ENCODE results near the gene RNF14. TPM values are rescaled to one million over a fixed set of nuclear protein-coding genes. Genes with fewer than 3 reads are reported as not detected.

RNF14 gene
- total and polyA plus RNA-seq, 2 of the 8 experiments (the other 6 are each of a cell fraction or from before 2014, with no cell fraction given) = 4.7 to 20.2 TPM

DNA sequence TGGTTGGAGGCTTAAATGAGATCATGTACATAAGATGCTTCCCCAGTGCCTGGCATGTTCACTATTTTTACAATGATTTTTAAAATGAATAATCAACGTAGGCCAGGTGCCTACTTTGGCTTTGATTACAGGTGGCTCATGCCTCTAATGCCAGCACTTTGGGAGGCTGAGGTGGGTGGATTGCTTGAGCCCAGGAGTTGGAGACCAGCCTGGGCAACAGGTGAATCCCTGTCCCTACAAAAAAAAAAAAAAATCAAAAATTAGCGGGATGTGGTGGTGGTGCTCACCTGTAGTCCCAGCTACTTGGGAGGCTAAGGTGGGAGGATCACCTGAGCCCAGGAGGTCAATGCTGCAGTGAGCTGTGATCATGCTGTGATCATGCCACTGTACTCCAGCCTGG, 20.1 kb upstream of the RNF14 start:
- Histone ChIP-seq H2BK120ac (replicated peaks; ENCODE audit: low read depth, low read length) (no peak overlapping the region), H2BK12ac (ENCODE audit: low read depth, low read length) (no peak overlapping the region), H3K36me3 (ENCODE audit: control insufficient read depth in 2 of 4, insufficient read depth in 4 of 4, low read length in 3 of 4) (no peaks in the 10 kb centered on the region), H3K9me3 (ENCODE audit: insufficient read depth in 2 of 2, low read depth in 1 of 2, low read length in 1 of 2) (no peaks in the 10 kb centered on the region), H3K79me2 (ENCODE audit: control insufficient read depth in 1 of 2, insufficient read depth in 2 of 2, low read length in 2 of 2) (no peaks in the 10 kb centered on the region), H3K23ac (ENCODE audit: insufficient read length) (no peak overlapping the region), H4K20me1 (replicated peaks in 1 of 2; ENCODE audit: control insufficient read depth in 1 of 2, insufficient read depth in 2 of 2, low read length in 2 of 2) (no peaks in the 10 kb centered on the region), H3K9ac (replicated peaks in 1 of 4; ENCODE audit: extremely low read depth in 1 of 4, low read depth in 3 of 4, low read length in 3 of 4) (no peak overlapping the region), H2AFZ (ENCODE audit: low read length) (no peak overlapping the region), H3K4ac (replicated peaks; ENCODE audit: insufficient read length, low read depth, low read length) (no peak overlapping the region), H3K14ac (ENCODE audit: insufficient read length) (no peak overlapping the region), H2BK15ac (ENCODE audit: low read length) (no peak overlapping the region), H2BK5ac (ENCODE audit: low read depth, low read length) (no peak overlapping the region), H2AK5ac (ENCODE audit: low read depth, low read length) (no peak overlapping the region), H3K18ac (ENCODE audit: extremely low read depth, low read length) (no peak overlapping the region), H3K56ac (replicated peaks; ENCODE audit: insufficient read length, low read depth, low read length) (no peak overlapping the region), H4K8ac (ENCODE audit: extremely low read depth, insufficient read depth, low read length) (no peak overlapping the region), H3K4me1 (replicated peaks in 1 of 4; ENCODE audit: control insufficient read depth in 3 of 4, insufficient read depth in 4 of 4, low read length in 3 of 4) (peaks cover 0 to 10% (median 8%) of the 10 kb centered on the region in 4 experiments; a peak in 5 of 7 replicates), H3K27ac (ENCODE audit: low read depth, low read length) (no peak overlapping the region), H4K5ac (ENCODE audit: insufficient read length, low read depth, low read length) (no peak overlapping the region), H3K79me1 (ENCODE audit: low read depth, low read length) (no peaks in the 10 kb centered on the region), H3K4me3 (ENCODE audit: extremely low read depth in 1 of 4, insufficient read depth in 2 of 4, low read depth in 3 of 4, low read length in 4 of 4) (no peak overlapping the region), H3K23me2 (ENCODE audit: low read depth, low read length) (no peaks in the 10 kb centered on the region), H2BK20ac (ENCODE audit: low read length) (no peak overlapping the region), H3K27me3 (replicated peaks in 1 of 4; ENCODE audit: control insufficient read depth in 3 of 4, extremely low read depth in 1 of 4, insufficient read depth in 3 of 4, low read length in 3 of 4) (no peaks in the 10 kb centered on the region; a peak in 1 of 7 replicates), H4K91ac (replicated peaks; ENCODE audit: insufficient read length, low read length) (no peak overlapping the region), H3K4me2 (ENCODE audit: insufficient read depth in 1 of 2, low read depth in 2 of 2, low read length in 2 of 2) (no peak overlapping the region)
- WGBS, 2 experiments (ENCODE audit: extremely low coverage in 1 of 2, insufficient coverage in 1 of 2, insufficient read length in 1 of 2, insufficient replicate concordance in 2 of 2, low coverage in 1 of 2, low lambda C conversion rate in 2 of 2, missing lambda C conversion rate in 1 of 2) = 90% methylated on average over 2 of the region's 2 CpGs; no CpG with 5 or more reads in 1 of the 2 experiments
- DNase-seq (ENCODE audit: low read depth in 1 of 2, low spot score in 2 of 2) = no peak
- FAIRE-seq = no peak
- no peak for TF ChIP-seq POLR2AphosphoS5 (IDR thresholded peaks at IDR 0.05; ENCODE audit: low read depth, low read length)
- no peak for TF ChIP-seq SIN3A (conservative IDR thresholded peaks at IDR 0.05 in 1 of 2, IDR thresholded peaks at IDR 0.05 in 1 of 2; ENCODE audit: low read depth in 1 of 2, low read length in 2 of 2)
- no peak for TF ChIP-seq CREB1 (IDR thresholded peaks at IDR 0.05)
- no peak for TF ChIP-seq SIRT6 (IDR thresholded peaks at IDR 0.05; ENCODE audit: low read length)
- TF ChIP-seq YY1 (IDR thresholded peaks at IDR 0.05; ENCODE audit: low read depth, low read length) = no peak
- TF ChIP-seq, protein P1, sequence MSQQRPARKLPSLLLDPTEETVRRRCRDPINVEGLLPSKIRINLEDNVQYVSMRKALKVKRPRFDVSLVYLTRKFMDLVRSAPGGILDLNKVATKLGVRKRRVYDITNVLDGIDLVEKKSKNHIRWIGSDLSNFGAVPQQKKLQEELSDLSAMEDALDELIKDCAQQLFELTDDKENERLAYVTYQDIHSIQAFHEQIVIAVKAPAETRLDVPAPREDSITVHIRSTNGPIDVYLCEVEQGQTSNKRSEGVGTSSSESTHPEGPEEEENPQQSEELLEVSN (IDR thresholded peaks at IDR 0.05) = no peak
- TF ChIP-seq HDAC6 (IDR thresholded peaks at IDR 0.05; ENCODE audit: low read depth, low read length) = no peak
- no peak for TF ChIP-seq TCF12 (IDR thresholded peaks at IDR 0.05; ENCODE audit: low read depth, low read length)
- no peak for TF ChIP-seq ZNF274 (IDR thresholded peaks at IDR 0.05; ENCODE audit: borderline replicate concordance, extremely low read depth, low read length)
- no peak for TF ChIP-seq HDAC2 (IDR thresholded peaks at IDR 0.05; ENCODE audit: borderline replicate concordance in 1 of 2, low read depth in 2 of 2, low read length in 2 of 2)
- ChIA-PET CTCF (ENCODE audit: partially characterized antibody) (interaction anchor here (0.6 to 20.8 kb wide), 5 partner anchors 7 to 246 kb away, joined by 3 to 324 read pairs (median 4); partner anchors contain the start of gene PCDH12), POLR2A (ENCODE audit: partially characterized antibody) (interaction anchor here (0.7 kb wide), 1 partner anchor 8 kb away, joined by 4 read pairs; no protein-coding TSS in a partner anchor)

All from H1 (cell line).